Spleen (tissue), 7 donors: ENCODE results near the gene ATP23.
A peak's percentile ranks its signal among the peaks of the same experiment; 100 is the strongest.

Source experiments
- POLR2A ChIP-seq, 3 donors: fragments of 450-650 bp; IDR thresholded peaks; one replicate each; pipeline ENCODE4 v1.5.1; 2017; ENCODE audit warnings: antibody characterized with exemption in 3 of 3, mild to moderate bottlenecking in 1 of 3
- TF ChIP-seq, protein P1 (sequence below), 11 experiments: fragments of 200-600 bp in 7 of 11; fragments of 450-650 bp in 4 of 11; sonication (generic) in 4 of 11; IDR thresholded peaks in 8 of 11; conservative IDR thresholded peaks in 3 of 11; 1 replicate in 7 of 11; 2 replicates in 4 of 11; pipeline versions ENCODE4 v1.4.0 to v1.8.0; 2016 to 2021; ENCODE audit warnings: antibody characterized with exemption in 11 of 11, inconsistent platforms in 4 of 11, mild to moderate bottlenecking in 1 of 11
- donor health status: DM: no; HTN: no; CAD: no; lungs with moderate emphysema.
- donor health status: DM: no; HTN: no; CAD: no.
- donor health status: DM: no; HTN: no; CAD: no.

DNA sequence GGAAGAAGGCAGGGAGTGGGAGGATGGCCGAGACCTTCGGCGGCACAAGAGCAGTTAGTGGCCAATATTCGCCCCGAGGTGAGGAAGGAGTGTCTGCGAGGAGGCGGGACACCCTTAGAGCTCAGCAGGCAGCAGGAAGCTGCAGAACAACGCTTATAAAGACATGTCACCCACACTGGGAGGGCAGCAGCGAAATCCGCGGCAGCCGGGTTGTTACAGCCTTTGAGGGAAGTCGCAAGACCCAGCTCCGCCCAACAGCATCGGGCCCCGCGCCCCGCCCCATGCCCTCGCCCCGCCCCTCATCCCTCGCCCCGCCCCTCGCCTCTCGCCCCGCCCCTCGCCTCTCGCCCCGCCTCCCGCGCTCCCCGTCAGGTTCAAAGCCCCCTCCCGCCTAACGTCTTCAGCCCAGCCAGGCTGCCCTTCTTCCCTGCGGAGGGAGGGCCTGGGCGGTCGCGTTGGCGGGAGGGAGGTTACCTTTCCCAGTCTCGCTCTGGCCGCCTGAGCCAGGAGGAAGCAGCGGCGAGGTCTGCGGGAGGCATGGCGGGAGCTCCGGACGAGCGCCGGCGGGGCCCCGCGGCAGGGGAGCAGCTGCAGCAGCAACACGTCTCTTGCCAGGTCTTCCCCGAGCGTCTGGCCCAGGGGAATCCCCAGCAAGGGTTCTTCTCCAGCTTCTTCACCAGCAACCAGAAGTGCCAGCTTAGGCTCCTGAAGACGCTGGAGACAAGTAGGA lies at the start of gene ATP23:
- TF ChIP-seq, protein P1, sequence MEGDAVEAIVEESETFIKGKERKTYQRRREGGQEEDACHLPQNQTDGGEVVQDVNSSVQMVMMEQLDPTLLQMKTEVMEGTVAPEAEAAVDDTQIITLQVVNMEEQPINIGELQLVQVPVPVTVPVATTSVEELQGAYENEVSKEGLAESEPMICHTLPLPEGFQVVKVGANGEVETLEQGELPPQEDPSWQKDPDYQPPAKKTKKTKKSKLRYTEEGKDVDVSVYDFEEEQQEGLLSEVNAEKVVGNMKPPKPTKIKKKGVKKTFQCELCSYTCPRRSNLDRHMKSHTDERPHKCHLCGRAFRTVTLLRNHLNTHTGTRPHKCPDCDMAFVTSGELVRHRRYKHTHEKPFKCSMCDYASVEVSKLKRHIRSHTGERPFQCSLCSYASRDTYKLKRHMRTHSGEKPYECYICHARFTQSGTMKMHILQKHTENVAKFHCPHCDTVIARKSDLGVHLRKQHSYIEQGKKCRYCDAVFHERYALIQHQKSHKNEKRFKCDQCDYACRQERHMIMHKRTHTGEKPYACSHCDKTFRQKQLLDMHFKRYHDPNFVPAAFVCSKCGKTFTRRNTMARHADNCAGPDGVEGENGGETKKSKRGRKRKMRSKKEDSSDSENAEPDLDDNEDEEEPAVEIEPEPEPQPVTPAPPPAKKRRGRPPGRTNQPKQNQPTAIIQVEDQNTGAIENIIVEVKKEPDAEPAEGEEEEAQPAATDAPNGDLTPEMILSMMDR (IDR thresholded peaks at IDR 0.05 in 8 of 11, conservative IDR thresholded peaks at IDR 0.05 in 3 of 11) = no peak
- peak; percentile 79 to 95 (median 90) for TF ChIP-seq POLR2A (IDR thresholded peaks at IDR 0.05)
